Tibial nerve (tissue), 4 donors: ENCODE data around the gene HMCN2. TPM values are rescaled to one million over a fixed set of nuclear protein-coding genes. Genes with fewer than 3 reads are reported as not detected.

Source experiments
- DNase-seq, 2 donors: peaks; one replicate each; pipeline ENCODE4 v3.0.0-alpha.2; 2019; ENCODE audit warnings: low spot score in 2 of 2
- H3K27ac ChIP-seq, 4 donors: fragments of 200-600 bp; sonication (generic) in 3 of 4; one replicate each; pipeline ENCODE4 v1.5.1; 2017 to 2019; ENCODE audit warnings: mild to moderate bottlenecking in 1 of 4
- H3K27me3 ChIP-seq, 2 donors: fragments of 200-600 bp; sonication (generic) in 1 of 2; one replicate each; pipeline versions ENCODE4 v1.5.1 to v1.6.0; 2017 to 2019
- H3K36me3 ChIP-seq, 3 donors: fragments of 200-600 bp; sonication (generic); one replicate each; pipeline ENCODE4 v1.5.1; 2018 to 2019
- H3K4me1 ChIP-seq, 4 donors: fragments of 200-600 bp; sonication (generic) in 3 of 4; one replicate each; pipeline ENCODE4 v1.5.1; 2017 to 2019
- H3K4me3 ChIP-seq, 4 donors: fragments of 200-600 bp; sonication (generic) in 3 of 4; one replicate each; pipeline ENCODE4 v1.5.1; 2017 to 2019; ENCODE audit warnings: mild to moderate bottlenecking in 1 of 4, moderate library complexity in 1 of 4
- H3K9me3 ChIP-seq, 4 donors: fragments of 200-600 bp; sonication (generic) in 3 of 4; one replicate each; pipeline ENCODE4 v1.5.1; 2017 to 2019
- EP300 ChIP-seq, 2 donors: sonication (generic); formaldehyde crosslinking; IDR thresholded peaks; one replicate each; pipeline ENCODE4 v1.6.1; 2017; ENCODE audit warnings: antibody characterized with exemption in 2 of 2, mild to moderate bottlenecking in 1 of 2
- POLR2A ChIP-seq, 2 donors: fragments of 450-650 bp; IDR thresholded peaks; one replicate each; pipeline ENCODE4 v1.6.1; 2017; ENCODE audit warnings: antibody characterized with exemption in 2 of 2, mild to moderate bottlenecking in 2 of 2, moderate library complexity in 2 of 2
- WGBS, 2 donors: methylation state at CpG; one replicate each; pipeline ENCODE4 v1.1.5; 2018; 5-methylcytosine and 5-hydroxymethylcytosine counted together
- total RNA-seq, 4 donors: library from RNA; depleted of rRNA; stranded (reverse); fragments of >200 nt; gene quantifications; one replicate each; pipeline ENCODE4 v1.1.0, GENCODE V29; 2016
- TF ChIP-seq, protein P1 (sequence below), 5 experiments: fragments of 200-600 bp in 3 of 5; fragments of 450-650 bp in 2 of 5; sonication (generic) in 3 of 5; IDR thresholded peaks; one replicate each; pipeline ENCODE4 v1.5.1; 2016 to 2019; ENCODE audit warnings: antibody characterized with exemption in 5 of 5, mild to moderate bottlenecking in 3 of 5, moderate library complexity in 2 of 5

HMCN2 gene
- total RNA-seq, 4 donors from 2014 or later = 0.90 to 53.7 (median 20.3) TPM

DNA sequence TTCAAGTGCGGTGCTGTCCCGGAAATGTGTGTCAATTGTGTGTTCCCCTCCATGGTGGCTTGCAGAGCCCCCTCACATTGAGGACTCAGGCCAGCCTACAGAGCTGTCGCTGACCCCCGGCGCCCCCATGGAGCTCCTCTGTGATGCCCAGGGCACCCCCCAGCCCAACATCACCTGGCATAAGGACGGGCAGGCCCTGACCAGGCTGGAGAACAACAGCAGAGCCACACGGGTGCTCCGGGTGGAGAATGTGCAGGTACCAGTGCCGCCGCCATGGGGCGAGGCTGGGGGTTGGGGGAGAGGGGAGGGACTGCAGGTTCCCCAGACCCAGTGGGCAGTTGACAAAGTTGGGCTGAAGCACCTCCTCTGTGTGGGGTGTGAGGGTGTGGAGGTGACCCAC lies 128.8 kb downstream of the HMCN2 start:
- no peak overlapping the region for H3K27ac ChIP-seq
- H3K4me1 ChIP-seq = no peaks in the 10 kb centered on the region
- TF ChIP-seq EP300 (IDR thresholded peaks at IDR 0.05) = no peak
- TF ChIP-seq POLR2A (IDR thresholded peaks at IDR 0.05) = no peak
- TF ChIP-seq, protein P1, sequence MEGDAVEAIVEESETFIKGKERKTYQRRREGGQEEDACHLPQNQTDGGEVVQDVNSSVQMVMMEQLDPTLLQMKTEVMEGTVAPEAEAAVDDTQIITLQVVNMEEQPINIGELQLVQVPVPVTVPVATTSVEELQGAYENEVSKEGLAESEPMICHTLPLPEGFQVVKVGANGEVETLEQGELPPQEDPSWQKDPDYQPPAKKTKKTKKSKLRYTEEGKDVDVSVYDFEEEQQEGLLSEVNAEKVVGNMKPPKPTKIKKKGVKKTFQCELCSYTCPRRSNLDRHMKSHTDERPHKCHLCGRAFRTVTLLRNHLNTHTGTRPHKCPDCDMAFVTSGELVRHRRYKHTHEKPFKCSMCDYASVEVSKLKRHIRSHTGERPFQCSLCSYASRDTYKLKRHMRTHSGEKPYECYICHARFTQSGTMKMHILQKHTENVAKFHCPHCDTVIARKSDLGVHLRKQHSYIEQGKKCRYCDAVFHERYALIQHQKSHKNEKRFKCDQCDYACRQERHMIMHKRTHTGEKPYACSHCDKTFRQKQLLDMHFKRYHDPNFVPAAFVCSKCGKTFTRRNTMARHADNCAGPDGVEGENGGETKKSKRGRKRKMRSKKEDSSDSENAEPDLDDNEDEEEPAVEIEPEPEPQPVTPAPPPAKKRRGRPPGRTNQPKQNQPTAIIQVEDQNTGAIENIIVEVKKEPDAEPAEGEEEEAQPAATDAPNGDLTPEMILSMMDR (IDR thresholded peaks at IDR 0.05) = no peak
- no peaks in the 10 kb centered on the region for H3K27me3 ChIP-seq
- no peak for DNase-seq
- peaks cover 0 to 9% (median 0%) of the 10 kb centered on the region in 4 donors for H3K9me3 ChIP-seq
- H3K36me3 ChIP-seq = no peaks in the 10 kb centered on the region
- WGBS, 2 donors = 88 to 95% methylated on average over 5 to 10 of the region's 11 CpGs
- no peak overlapping the region for H3K4me3 ChIP-seq

DNA sequence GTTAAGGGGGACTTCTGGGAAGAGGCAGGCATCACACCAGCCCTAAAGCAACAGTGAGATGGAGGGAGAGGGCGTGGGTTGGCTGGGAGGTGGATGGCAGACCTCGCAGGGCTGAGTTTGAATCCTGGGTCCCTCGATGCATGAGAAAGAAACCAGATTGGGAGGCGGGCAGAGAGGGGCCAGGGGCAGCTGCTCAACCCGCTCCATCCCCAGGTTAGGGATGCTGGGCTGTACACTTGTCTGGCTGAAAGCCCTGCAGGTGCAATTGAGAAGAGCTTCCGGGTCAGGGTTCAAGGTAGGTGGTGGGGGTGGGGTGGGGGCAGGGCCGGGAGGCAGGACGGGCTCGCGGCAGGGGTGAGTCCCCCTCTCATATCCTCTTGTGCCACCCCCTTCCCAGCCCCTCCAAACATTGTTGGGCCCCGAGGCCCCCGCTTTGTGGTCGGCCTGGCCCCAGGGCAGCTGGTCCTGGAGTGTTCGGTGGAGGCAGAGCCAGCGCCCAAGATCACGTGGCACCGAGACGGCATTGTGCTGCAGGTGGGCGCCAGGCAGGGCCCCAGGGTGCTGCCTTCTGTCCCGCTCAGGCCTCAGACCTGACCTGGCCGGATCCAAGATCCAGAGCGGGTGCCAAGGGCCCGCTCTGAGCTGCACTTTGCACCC lies 129.4 kb downstream of the HMCN2 start:
- peaks cover 0 to 9% (median 0%) of the 10 kb centered on the region in 4 donors for H3K9me3 ChIP-seq
- no peaks in the 10 kb centered on the region for H3K27me3 ChIP-seq
- H3K36me3 ChIP-seq = no peaks in the 10 kb centered on the region
- no peak for DNase-seq
- no peak overlapping the region for H3K27ac ChIP-seq
- H3K4me1 ChIP-seq = no peaks in the 10 kb centered on the region
- H3K4me3 ChIP-seq = no peak overlapping the region
- TF ChIP-seq POLR2A (IDR thresholded peaks at IDR 0.05) (no peak), EP300 (IDR thresholded peaks at IDR 0.05) (no peak)
- TF ChIP-seq, protein P1 (IDR thresholded peaks at IDR 0.05) = no peak
- 92% methylated on average over 20 to 21 of the region's 23 CpGs for WGBS, 2 donors

DNA sequence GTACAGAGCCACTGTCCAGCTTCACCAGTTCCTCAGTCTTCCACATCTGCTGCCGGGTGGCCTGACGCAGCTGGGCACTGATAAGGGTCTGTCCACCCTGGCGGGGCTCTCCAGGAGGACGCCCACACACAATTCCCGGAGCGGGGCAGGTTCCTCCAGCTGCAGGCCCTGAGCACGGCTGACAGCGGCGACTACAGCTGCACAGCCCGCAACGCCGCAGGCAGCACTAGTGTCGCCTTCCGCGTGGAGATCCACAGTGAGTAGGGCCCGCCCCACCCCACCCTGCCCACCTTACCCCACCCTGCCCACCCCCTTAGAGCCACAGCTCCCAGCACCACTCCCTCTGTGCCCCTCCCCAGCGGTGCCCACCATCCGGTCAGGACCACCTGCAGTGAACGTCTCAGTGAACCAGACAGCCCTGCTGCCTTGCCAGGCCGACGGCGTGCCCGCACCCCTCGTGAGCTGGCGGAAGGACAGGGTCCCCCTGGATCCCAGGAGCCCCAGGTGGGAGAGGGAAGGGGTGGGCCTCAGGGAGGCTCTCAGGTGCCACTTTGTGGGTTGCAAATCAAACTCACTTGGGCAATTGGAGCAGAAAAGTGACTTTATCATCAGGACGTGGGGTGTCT lies 130.4 kb downstream of the HMCN2 start:
- no peak overlapping the region for H3K27ac ChIP-seq
- 96 to 100% methylated on average over 11 to 14 of the region's 26 CpGs for WGBS, 2 donors
- H3K9me3 ChIP-seq = peaks cover 0 to 9% (median 0%) of the 10 kb centered on the region in 4 donors
- TF ChIP-seq, protein P1 (IDR thresholded peaks at IDR 0.05) = no peak
- no peak for TF ChIP-seq POLR2A (IDR thresholded peaks at IDR 0.05)
- TF ChIP-seq EP300 (IDR thresholded peaks at IDR 0.05) = no peak
- H3K4me3 ChIP-seq = no peak overlapping the region
- H3K27me3 ChIP-seq = no peaks in the 10 kb centered on the region
- DNase-seq = no peak
- H3K36me3 ChIP-seq = no peaks in the 10 kb centered on the region
- no peaks in the 10 kb centered on the region for H3K4me1 ChIP-seq

DNA sequence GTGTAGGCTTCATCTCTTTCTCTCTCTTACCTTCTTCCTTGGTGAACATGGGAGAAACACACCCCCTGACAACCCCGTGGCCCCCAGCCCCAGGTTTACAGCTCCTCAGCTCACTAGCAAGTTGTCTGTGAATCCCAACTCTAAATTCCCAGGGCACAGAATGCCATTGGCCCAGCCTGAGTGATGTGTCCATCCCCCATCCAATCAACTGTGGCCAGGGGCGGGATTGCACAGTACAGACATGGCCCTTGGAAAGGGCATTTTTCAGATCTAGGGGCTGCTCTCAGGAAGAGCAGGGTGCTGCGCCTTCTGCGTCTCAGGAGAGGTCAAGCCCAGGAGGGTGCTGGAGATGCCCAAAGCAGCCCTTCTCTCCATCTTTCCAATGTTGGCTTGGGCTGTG lies 131.0 kb downstream of the HMCN2 start:
- TF ChIP-seq, protein P1 (IDR thresholded peaks at IDR 0.05) = no peak
- TF ChIP-seq POLR2A (IDR thresholded peaks at IDR 0.05) (no peak), EP300 (IDR thresholded peaks at IDR 0.05) (no peak)
- no peaks in the 10 kb centered on the region for H3K4me1 ChIP-seq
- H3K27ac ChIP-seq = no peak overlapping the region
- H3K36me3 ChIP-seq = no peaks in the 10 kb centered on the region
- WGBS, 2 donors = 95 to 96% methylated on average over 4 of the region's 4 CpGs
- peaks cover 0 to 9% (median 0%) of the 10 kb centered on the region in 4 donors for H3K9me3 ChIP-seq
- H3K27me3 ChIP-seq = no peaks in the 10 kb centered on the region
- no peak overlapping the region for H3K4me3 ChIP-seq
- DNase-seq = no peak

DNA sequence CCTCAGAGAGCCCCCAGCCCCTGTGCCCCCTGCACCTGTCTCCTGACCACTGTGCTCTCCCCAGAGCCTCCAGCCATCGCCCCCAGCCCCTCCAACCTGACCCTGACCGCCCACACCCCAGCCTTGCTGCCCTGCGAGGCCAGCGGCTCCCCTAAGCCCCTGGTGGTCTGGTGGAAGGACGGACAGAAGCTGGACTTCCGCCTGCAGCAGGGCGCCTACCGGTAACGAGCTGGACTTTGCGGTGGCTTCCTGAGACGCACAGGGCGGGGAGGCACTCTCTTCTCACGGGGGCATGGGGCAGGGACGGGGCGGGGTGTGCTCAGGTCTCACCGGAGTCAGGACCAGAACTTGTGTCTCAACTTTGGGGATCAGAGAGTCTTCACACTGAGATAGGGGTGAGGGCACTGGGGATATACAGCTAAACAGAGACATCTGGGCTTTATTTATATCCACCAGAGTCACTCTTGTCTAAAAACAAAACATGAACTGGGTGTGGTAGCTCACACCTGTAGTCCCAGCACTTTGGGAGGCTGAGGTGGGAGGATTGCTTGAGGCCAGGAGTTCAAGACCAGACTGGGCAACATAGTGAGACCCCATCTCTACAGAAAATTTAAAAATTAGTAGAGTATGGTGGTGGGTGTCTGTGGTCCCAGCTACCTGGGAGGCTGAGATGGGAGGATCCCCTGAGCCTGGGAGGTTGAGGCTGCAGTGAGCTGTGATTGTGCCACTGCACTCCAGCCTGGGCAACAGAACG lies 133.1 kb downstream of the HMCN2 start:
- DNase-seq = no peak
- WGBS, 2 donors = 69 to 74% methylated on average over 15 to 17 of the region's 17 CpGs
- Histone ChIP-seq H3K9me3 (peaks cover 0 to 9% (median 0%) of the 10 kb centered on the region in 4 donors), H3K36me3 (no peaks in the 10 kb centered on the region), H3K4me1 (no peaks in the 10 kb centered on the region), H3K27me3 (peaks cover 0 to 5% of the 10 kb centered on the region in 2 donors), H3K27ac (no peak overlapping the region), H3K4me3 (no peak overlapping the region)
- TF ChIP-seq, protein P1 (IDR thresholded peaks at IDR 0.05) = no peak
- no peak for TF ChIP-seq EP300 (IDR thresholded peaks at IDR 0.05)
- TF ChIP-seq POLR2A (IDR thresholded peaks at IDR 0.05) = no peak
